Naive thymus-derived CD4-positive, alpha-beta T cell (primary cell): ENCODE data around the gene CD247. TPM values are rescaled to one million over a fixed set of nuclear protein-coding genes. Genes with fewer than 3 reads are reported as not detected.
A peak's percentile ranks its signal among the peaks of the same experiment; 100 is the strongest.

Experiments used
- ATAC-seq: fragments of 150-1000 bp; cut with Tn5 transposase; 2 replicates; pipeline ENCODE4 v1.10.0; 2021; ENCODE audit warnings: mild to moderate bottlenecking, moderate library complexity
- CTCF ChIA-PET: fragments of 350-600 bp; sonication (Branson Sonifier 250); formaldehyde crosslinking; loops from one replicate; lab custom pipeline; 2021; ENCODE audit warnings: antibody characterized with exemption; lab: Charles Lee
- POLR2A ChIA-PET: fragments of 350-600 bp; sonication (Branson Sonifier 250); formaldehyde crosslinking; loops from one replicate; lab custom pipeline; 2021; ENCODE audit warnings: antibody characterized with exemption, inconsistent platforms; lab: Charles Lee
- DNase-seq, 9 donors: peaks; one replicate each; pipeline versions ENCODE4 v3.0.0 to v3.0.0-alpha.2; 2020 to 2022; ENCODE audit warnings: mixed read lengths in 1 of 9
- H3K27ac ChIP-seq: one replicate; pipeline ENCODE4 v1.7.0; 2013; ENCODE audit warnings: mild to moderate bottlenecking, low read depth, low read length, moderate library complexity
- H3K27me3 ChIP-seq, 2 donors: one replicate each; pipeline ENCODE4 v1.7.0; 2013; ENCODE audit warnings: low read length in 2 of 2, mild to moderate bottlenecking in 2 of 2, moderate library complexity in 2 of 2; ENCODE audit not compliant: control insufficient read depth in 2 of 2, insufficient read depth in 2 of 2
- H3K36me3 ChIP-seq, 3 experiments: 1 replicate in 2 of 3; 2 replicates in 1 of 3; pipeline ENCODE4 v1.7.0; 2013; ENCODE audit warnings: low read length in 3 of 3, mild to moderate bottlenecking in 3 of 3, moderate library complexity in 1 of 3; ENCODE audit not compliant: insufficient read depth in 3 of 3, control insufficient read depth in 2 of 3
- H3K4me1 ChIP-seq, 2 donors: one replicate each; pipeline ENCODE4 v1.7.0; 2013; ENCODE audit warnings: low read length in 2 of 2, mild to moderate bottlenecking in 2 of 2, moderate library complexity in 1 of 2; ENCODE audit not compliant: control insufficient read depth in 2 of 2, insufficient read depth in 2 of 2
- H3K4me3 ChIP-seq: 2 replicates; pipeline ENCODE4 v1.7.0; 2013; ENCODE audit warnings: mild to moderate bottlenecking, low read length
- H3K9me3 ChIP-seq, 3 experiments: 1 replicate in 2 of 3; 2 replicates in 1 of 3; pipeline ENCODE4 v1.7.0; 2013; ENCODE audit warnings: low read length in 3 of 3; ENCODE audit not compliant: control insufficient read depth in 2 of 3
- H3K27ac Mint-ChIP-seq, 9 donors: one replicate each; pipeline ENCODE4 v1.8.0; 2020 to 2022; ENCODE audit warnings: mixed read lengths in 9 of 9, mild to moderate bottlenecking in 8 of 9, moderate library complexity in 5 of 9, inconsistent platforms in 2 of 9
- H3K27me3 Mint-ChIP-seq, 5 donors: one replicate each; pipeline ENCODE4 v1.8.0; 2021 to 2022; ENCODE audit warnings: mixed read lengths in 5 of 5, mild to moderate bottlenecking in 1 of 5
- H3K36me3 Mint-ChIP-seq, 5 donors: one replicate each; pipeline ENCODE4 v1.8.0; 2020 to 2022; ENCODE audit warnings: mixed read lengths in 5 of 5, mild to moderate bottlenecking in 3 of 5, inconsistent platforms in 1 of 5
- H3K4me1 Mint-ChIP-seq, 7 donors: one replicate each; pipeline ENCODE4 v1.8.0; 2020 to 2022; ENCODE audit warnings: mixed read lengths in 7 of 7, mild to moderate bottlenecking in 3 of 7, inconsistent platforms in 1 of 7
- H3K4me3 Mint-ChIP-seq, 10 donors: one replicate each; pipeline ENCODE4 v1.8.0; 2020 to 2022; ENCODE audit warnings: mild to moderate bottlenecking in 10 of 10, mixed read lengths in 10 of 10, moderate library complexity in 6 of 10, inconsistent platforms in 2 of 10
- H3K9me3 Mint-ChIP-seq, 11 donors: one replicate each; pipeline ENCODE4 v1.8.0; 2020 to 2022; ENCODE audit warnings: mixed read lengths in 11 of 11, mild to moderate bottlenecking in 4 of 11, inconsistent platforms in 1 of 11, moderate library complexity in 1 of 11
- intact Hi-C, 2 donors: fragments of 100-400 bp; cut with micrococcal nuclease; formaldehyde crosslinking; loops; one replicate each; pipeline ENCODE4 v1.15.1; 2023
- polyA plus RNA-seq, 2 donors: library from polyadenylated mRNA; unstranded; fragments of 300-500 nt; fragmentation: Illumina TruSeq; gene quantifications; one replicate each; pipeline ENCODE4 v1.2.3, GENCODE V29; 2021
- total RNA-seq, 6 experiments: library from RNA in 5 of 6; stranded (reverse) in 5 of 6; gene quantifications; 1 replicate in 5 of 6; 2 replicates in 1 of 6; pipeline ENCODE4 v1.2.3 and lab custom pipeline; 2021 to 2026

The CD247 gene
- total and polyA plus RNA-seq, 7 experiments from 2014 or later, result 246 to 476 (median 352) TPM

DNA sequence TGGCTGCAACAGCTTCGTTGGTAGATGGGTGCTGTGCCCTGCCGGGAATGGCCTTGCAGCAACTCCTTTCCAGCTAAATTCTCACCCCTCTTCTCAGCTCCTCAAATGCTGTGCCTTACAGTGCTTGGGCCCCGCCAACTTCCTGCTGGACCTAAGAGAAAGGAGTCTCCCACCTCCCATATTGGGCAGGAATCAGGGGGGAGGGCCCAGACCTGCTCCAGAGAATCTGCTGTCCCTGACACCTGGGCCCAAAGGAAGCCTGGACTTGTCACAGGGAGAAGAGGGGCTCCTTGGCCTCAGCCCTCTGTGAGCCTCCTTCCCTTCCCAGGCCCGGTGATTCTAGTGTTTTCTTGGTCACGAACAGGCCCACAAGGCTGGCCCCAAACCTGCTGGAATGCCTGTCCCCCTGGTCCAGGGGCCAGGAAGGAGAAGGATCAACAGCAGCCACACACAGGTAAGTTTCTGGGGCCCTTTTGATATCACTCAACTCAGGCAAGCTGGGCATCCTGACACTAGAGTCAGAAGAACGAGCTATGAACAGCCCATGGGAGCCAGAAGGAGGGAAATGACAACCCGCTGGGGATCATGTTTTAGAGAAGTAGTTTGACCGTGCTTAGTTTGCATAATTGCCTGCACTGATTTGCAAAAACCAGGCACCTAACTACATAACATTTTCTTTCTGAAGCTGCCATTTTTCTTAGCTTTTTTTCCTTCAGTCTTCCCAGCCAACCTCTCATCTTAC lies 86.2 kb downstream of the CD247 start:
- ChIA-PET POLR2A (interaction anchor here (0.7 to 2.0 kb wide), 5 partner anchors 23 to 122 kb away, joined by 3 to 9 read pairs (median 3); partner anchors contain the start of genes CD247 and CREG1), CTCF (interaction anchor here (1.1 to 2.6 kb wide), 3 partner anchors 23 to 105 kb away, joined by 3 to 9 read pairs (median 4); no protein-coding TSS in a partner anchor)
- peaks cover 0 to 6% (median 0%) of the 10 kb centered on the region in 11 donors for H3K9me3 Mint-ChIP-seq
- H3K27me3 ChIP-seq, result no peaks in the 10 kb centered on the region
- peaks cover 4 to 75% (median 18%) of the 10 kb centered on the region in 3 experiments for H3K36me3 ChIP-seq
- intact Hi-C loops, result no loop called here
- H3K27me3 Mint-ChIP-seq, result no peaks in the 10 kb centered on the region
- H3K4me1 ChIP-seq, result peaks cover 27 to 33% of the 10 kb centered on the region in 2 donors
- H3K4me3 ChIP-seq, result no peak overlapping the region
- no peak for ATAC-seq
- peak overlapping the region in 1 of 10 donors; percentile 18 for H3K4me3 Mint-ChIP-seq
- H3K27ac ChIP-seq, result peak overlapping the region; percentile 43
- peaks cover 34 to 88% (median 54%) of the 10 kb centered on the region in 7 donors for H3K4me1 Mint-ChIP-seq
- peaks cover 4 to 39% (median 29%) of the 10 kb centered on the region in 5 donors for H3K36me3 Mint-ChIP-seq
- no peak for DNase-seq
- peak overlapping the region; percentile 18 to 91 (median 67) for H3K27ac Mint-ChIP-seq
- H3K9me3 ChIP-seq, result no peaks in the 10 kb centered on the region

- peaks cover 4 to 68% (median 11%) of the 10 kb centered on the region in 3 experiments for H3K36me3 ChIP-seq
- no peaks in the 10 kb centered on the region for H3K9me3 ChIP-seq
- Mint-ChIP-seq H3K27ac (peak overlapping the region; percentile 62 to 92 (median 85)), H3K4me3 (peak overlapping the region in 6 of 10 donors; percentile 17 to 63 (median 31)), H3K36me3 (peaks cover 4 to 38% (median 25%) of the 10 kb centered on the region in 5 donors), H3K27me3 (no peaks in the 10 kb centered on the region), H3K9me3 (peaks cover 0 to 6% (median 0%) of the 10 kb centered on the region in 11 donors), H3K4me1 (peaks cover 28 to 87% (median 47%) of the 10 kb centered on the region in 7 donors)
- ATAC-seq (peak; percentile 30), DNase-seq (no peak)
- H3K27ac ChIP-seq, result peak overlapping the region; percentile 10
- intact Hi-C loops, result no loop called here
- no peaks in the 10 kb centered on the region for H3K27me3 ChIP-seq
- ChIA-PET CTCF (interaction anchor here (1.2 to 2.6 kb wide), 3 partner anchors 10 to 103 kb away, joined by 3 to 9 read pairs (median 4); no protein-coding TSS in a partner anchor), POLR2A (interaction anchor here (0.7 to 2.0 kb wide), 4 partner anchors 10 to 87 kb away, joined by 3 to 9 read pairs (median 3); partner anchors contain the start of gene CD247)
- H3K4me1 ChIP-seq, result peaks cover 26 to 31% of the 10 kb centered on the region in 2 donors
- H3K4me3 ChIP-seq, result no peak overlapping the region
These were observed 86.9 kb downstream of the CD247 start for GRCh38 chr1:167431261-167431908.

DNA sequence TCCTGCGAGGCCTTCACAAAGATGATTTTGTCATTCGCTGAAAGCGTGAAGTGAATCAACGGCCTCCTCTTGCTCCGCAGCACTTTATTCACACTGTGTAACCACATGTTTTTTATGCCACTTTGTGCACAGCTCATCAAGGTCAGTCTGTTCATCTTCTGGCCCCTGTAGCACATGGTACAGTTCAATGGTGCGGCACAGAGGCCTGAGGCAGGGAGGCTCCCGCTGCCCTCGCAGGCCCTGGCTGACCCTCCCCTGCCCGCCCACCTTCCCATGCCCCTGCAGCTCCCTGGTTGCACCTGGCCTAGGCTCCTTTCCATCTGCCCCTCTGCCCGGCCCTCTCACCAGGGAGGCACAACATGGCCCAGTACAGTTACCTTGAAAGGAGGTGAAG lies 87.5 kb downstream of the CD247 start:
- intact Hi-C loops, result no loop called here
- POLR2A ChIA-PET, result interaction anchor here (0.6 to 2.4 kb wide), 5 partner anchors 8 to 88 kb away, joined by 3 to 11 read pairs (median 4); partner anchors contain the start of gene CD247
- Mint-ChIP-seq H3K4me3 (peak overlapping the region in 6 of 10 donors; percentile 17 to 63 (median 31)), H3K27me3 (no peaks in the 10 kb centered on the region), H3K4me1 (peaks cover 23 to 87% (median 42%) of the 10 kb centered on the region in 7 donors), H3K9me3 (peaks cover 0 to 6% (median 0%) of the 10 kb centered on the region in 11 donors), H3K27ac (peak overlapping the region in 8 of 9 donors; percentile 64 to 93 (median 87)), H3K36me3 (peaks cover 4 to 34% (median 20%) of the 10 kb centered on the region in 5 donors)
- CTCF ChIA-PET, result interaction anchor here (1.0 to 1.3 kb wide), 3 partner anchors 10 to 77 kb away, joined by 3 to 4 read pairs (median 3); no protein-coding TSS in a partner anchor
- Histone ChIP-seq H3K9me3 (no peaks in the 10 kb centered on the region), H3K4me1 (peaks cover 21 to 26% of the 10 kb centered on the region in 2 donors), H3K36me3 (peaks cover 4 to 62% (median 6%) of the 10 kb centered on the region in 3 experiments), H3K27ac (peak overlapping the region; percentile 10), H3K27me3 (no peaks in the 10 kb centered on the region), H3K4me3 (no peak overlapping the region)
- DNase-seq (no peak), ATAC-seq (peak; percentile 53)

DNA sequence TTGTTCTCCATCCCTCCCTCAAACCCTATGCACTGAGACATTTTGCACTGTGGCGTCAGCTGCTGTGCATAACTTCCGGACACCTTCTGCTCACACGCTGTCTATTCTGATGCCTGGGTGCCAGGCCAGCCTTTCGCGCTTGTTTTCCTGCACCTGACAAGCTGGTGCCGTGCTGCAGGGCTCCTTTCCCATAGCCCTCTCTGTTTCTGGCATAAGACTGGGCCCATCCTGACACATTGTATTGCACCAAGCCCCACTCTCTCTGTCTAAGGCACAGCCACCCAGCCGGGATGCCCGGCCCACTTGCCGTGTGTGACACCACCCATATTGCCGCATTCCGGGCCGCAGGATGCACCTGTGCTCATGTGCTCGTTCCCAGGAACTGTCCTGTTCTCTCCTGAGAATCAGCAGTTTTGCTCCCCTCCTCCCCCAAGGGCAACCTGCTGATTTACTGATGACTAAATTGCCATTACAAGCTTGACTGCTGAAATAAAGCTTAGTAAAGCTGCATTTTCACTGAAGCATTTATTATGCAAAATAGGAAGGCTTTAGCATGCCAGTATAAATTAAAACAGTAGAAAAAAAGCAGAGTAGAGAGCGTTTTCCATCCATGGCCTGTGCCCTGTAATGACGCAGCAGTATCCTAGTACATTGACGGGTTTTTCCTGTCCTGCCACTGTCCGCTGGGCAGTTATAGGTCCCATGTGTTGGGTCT lies 88.0 kb downstream of the CD247 start:
- Histone ChIP-seq H3K27me3 (no peaks in the 10 kb centered on the region), H3K4me1 (peaks cover 19 to 21% of the 10 kb centered on the region in 2 donors), H3K36me3 (peaks cover under 1 to 57% (median 4%) of the 10 kb centered on the region in 3 experiments), H3K4me3 (no peak overlapping the region), H3K9me3 (no peaks in the 10 kb centered on the region), H3K27ac (peak overlapping the region; percentile 14)
- Mint-ChIP-seq H3K9me3 (peaks cover 0 to 6% (median 0%) of the 10 kb centered on the region in 11 donors), H3K27ac (peak overlapping the region; percentile 65 to 93 (median 79)), H3K4me3 (peak overlapping the region in 4 of 10 donors; percentile 5 to 71 (median 27)), H3K27me3 (no peaks in the 10 kb centered on the region), H3K4me1 (peaks cover 18 to 85% (median 36%) of the 10 kb centered on the region in 7 donors), H3K36me3 (peaks cover 4 to 30% (median 17%) of the 10 kb centered on the region in 5 donors)
- intact Hi-C loops, result no loop called here
- DNase-seq (no peak), ATAC-seq (peak; percentile 31)
- CTCF ChIA-PET, result interaction anchor here (0.6 to 1.3 kb wide), 4 partner anchors 11 to 163 kb away, joined by 3 to 4 read pairs (median 3); no protein-coding TSS in a partner anchor
- POLR2A ChIA-PET, result interaction anchor here (0.6 to 2.4 kb wide), 6 partner anchors 8 to 88 kb away, joined by 3 to 11 read pairs (median 4); partner anchors contain the start of gene CD247

- Histone ChIP-seq H3K27ac (no peak overlapping the region), H3K27me3 (no peaks in the 10 kb centered on the region), H3K36me3 (peaks cover 0 to 52% (median 4%) of the 10 kb centered on the region in 3 experiments), H3K4me1 (peaks cover 19 to 20% of the 10 kb centered on the region in 2 donors), H3K9me3 (no peaks in the 10 kb centered on the region), H3K4me3 (no peak overlapping the region)
- DNase-seq, result no peak
- Mint-ChIP-seq H3K4me3 (peak overlapping the region in 2 of 10 donors; percentile 25 to 71), H3K27ac (peak overlapping the region; percentile 65 to 93 (median 79)), H3K27me3 (no peaks in the 10 kb centered on the region), H3K9me3 (peaks cover 0 to 6% (median 0%) of the 10 kb centered on the region in 11 donors), H3K4me1 (peaks cover 16 to 81% (median 34%) of the 10 kb centered on the region in 7 donors), H3K36me3 (peaks cover 4 to 30% (median 16%) of the 10 kb centered on the region in 5 donors)
- ChIA-PET CTCF (interaction anchor here (0.6 to 0.7 kb wide), 2 partner anchors 8 to 162 kb away, joined by 3 read pairs; no protein-coding TSS in a partner anchor), POLR2A (interaction anchor here (1.2 to 2.4 kb wide), 5 partner anchors 8 to 90 kb away, joined by 3 to 11 read pairs (median 4); partner anchors contain the start of gene CD247)
- intact Hi-C loops, result loop anchor here in 1 of 2 donors (2.0 kb wide), 1 partner anchor 13 kb away; no protein-coding TSS in a partner anchor
- ATAC-seq, result no peak
These were observed 88.7 kb downstream of the CD247 start for GRCh38 chr1:167429612-167430011.
